Measurements from ENCODE around the gene CCNDBP1.

CCNDBP1 gene

GRCh38 chr15:43246261-43246774 lies 61.1 kb downstream of the CCNDBP1 start:
- DNase-seq = no peak
